ENCODE measurements around the gene SLC2A14.
"Not testable (repeated sequence)": the region's sequence is repeated elsewhere in the genome, so short reads cannot be mapped to it uniquely, and the experiment has no call there.

The SLC2A14 gene

GRCh38 chr12:7850099-7850498 lies 22.6 kb downstream of the SLC2A14 start:
- WGBS (ENCODE audit: insufficient coverage, insufficient read length), result no CpG with 5 or more reads among the region's 5 CpGs
- not testable (repeated sequence) for H3K27ac ChIP-seq (ENCODE audit: low read length); H3K27me3 ChIP-seq (ENCODE audit: control insufficient read depth, insufficient read depth, low read length); DNase-seq (ENCODE audit: low read depth, low spot score); H3K4me3 ChIP-seq (ENCODE audit: low read length); H3K9me3 ChIP-seq (ENCODE audit: control insufficient read depth, insufficient read depth, low read length); H3K36me3 ChIP-seq (ENCODE audit: control insufficient read depth, insufficient read depth, low read length); H3K4me1 ChIP-seq (ENCODE audit: control insufficient read depth, insufficient read depth, low read length)

- not testable (repeated sequence) for H3K27ac ChIP-seq (ENCODE audit: low read length); H3K36me3 ChIP-seq (ENCODE audit: control insufficient read depth, insufficient read depth, low read length); H3K27me3 ChIP-seq (ENCODE audit: control insufficient read depth, insufficient read depth, low read length); H3K4me3 ChIP-seq (ENCODE audit: low read length); DNase-seq (ENCODE audit: low read depth, low spot score); H3K9me3 ChIP-seq (ENCODE audit: control insufficient read depth, insufficient read depth, low read length); H3K4me1 ChIP-seq (ENCODE audit: control insufficient read depth, insufficient read depth, low read length)
- WGBS (ENCODE audit: insufficient coverage, insufficient read length), result no CpG with 5 or more reads among the region's 2 CpGs
Measured at GRCh38 chr12:7848098-7848422, 24.7 kb downstream of the SLC2A14 start.

GRCh38 chr12:7847226-7848097 lies 25.3 kb downstream of the SLC2A14 start:
- DNase-seq (ENCODE audit: low read depth, low spot score); H3K27ac ChIP-seq (ENCODE audit: low read length); H3K9me3 ChIP-seq (ENCODE audit: control insufficient read depth, insufficient read depth, low read length); H3K4me3 ChIP-seq (ENCODE audit: low read length); H3K27me3 ChIP-seq (ENCODE audit: control insufficient read depth, insufficient read depth, low read length); H3K4me1 ChIP-seq (ENCODE audit: control insufficient read depth, insufficient read depth, low read length); H3K36me3 ChIP-seq (ENCODE audit: control insufficient read depth, insufficient read depth, low read length): not testable (repeated sequence)
- WGBS (ENCODE audit: insufficient coverage, insufficient read length), result no CpG with 5 or more reads among the region's 4 CpGs

DNA sequence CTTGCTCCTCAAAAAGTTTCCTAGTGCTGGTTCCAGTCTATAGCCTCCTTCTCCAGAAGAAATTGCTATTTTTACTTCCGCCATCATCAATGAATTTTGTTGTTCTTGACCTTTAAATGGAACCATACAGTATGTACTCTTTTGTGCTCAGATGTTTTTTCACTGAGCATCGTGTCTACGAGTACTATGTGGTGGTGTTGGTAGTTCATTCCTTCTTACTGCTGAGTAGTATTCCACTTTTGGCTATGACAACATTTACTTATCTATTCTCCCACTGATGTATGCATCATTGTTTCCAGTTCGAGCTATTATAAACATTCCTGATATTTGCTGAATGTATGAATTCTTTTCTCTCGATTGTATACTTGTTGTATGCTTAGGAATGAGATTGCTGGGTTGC lies 28.6 kb downstream of the SLC2A14 start:
- DNase-seq (ENCODE audit: low read depth, low spot score), result no peak
- peaks cover 1% of the 10 kb centered on the region; the same call in 1 of the 2 replicates for H3K4me1 ChIP-seq (ENCODE audit: control insufficient read depth, insufficient read depth, low read length)
- no peaks in the 10 kb centered on the region for H3K36me3 ChIP-seq (ENCODE audit: control insufficient read depth, insufficient read depth, low read length)
- H3K9me3 ChIP-seq (ENCODE audit: control insufficient read depth, insufficient read depth, low read length), result no peaks in the 10 kb centered on the region
- no CpG with 5 or more reads among the region's 5 CpGs for WGBS (ENCODE audit: insufficient coverage, insufficient read length)
- H3K27ac ChIP-seq (ENCODE audit: low read length), result no peak overlapping the region
- H3K4me3 ChIP-seq (ENCODE audit: low read length), result no peak overlapping the region
- H3K27me3 ChIP-seq (ENCODE audit: control insufficient read depth, insufficient read depth, low read length), result no peaks in the 10 kb centered on the region

GRCh38 chr12:7843583-7843982 lies 29.1 kb downstream of the SLC2A14 start:
- H3K4me3 ChIP-seq (ENCODE audit: low read length); DNase-seq (ENCODE audit: low read depth, low spot score); H3K9me3 ChIP-seq (ENCODE audit: control insufficient read depth, insufficient read depth, low read length); H3K36me3 ChIP-seq (ENCODE audit: control insufficient read depth, insufficient read depth, low read length); H3K27me3 ChIP-seq (ENCODE audit: control insufficient read depth, insufficient read depth, low read length); H3K4me1 ChIP-seq (ENCODE audit: control insufficient read depth, insufficient read depth, low read length); H3K27ac ChIP-seq (ENCODE audit: low read length): not testable (repeated sequence)
- no CpG with 5 or more reads among the region's 9 CpGs for WGBS (ENCODE audit: insufficient coverage, insufficient read length)

GRCh38 chr12:7843149-7843548 lies 29.6 kb downstream of the SLC2A14 start:
- H3K4me1 ChIP-seq (ENCODE audit: control insufficient read depth, insufficient read depth, low read length); H3K27ac ChIP-seq (ENCODE audit: low read length); H3K4me3 ChIP-seq (ENCODE audit: low read length); H3K9me3 ChIP-seq (ENCODE audit: control insufficient read depth, insufficient read depth, low read length); DNase-seq (ENCODE audit: low read depth, low spot score); H3K36me3 ChIP-seq (ENCODE audit: control insufficient read depth, insufficient read depth, low read length); H3K27me3 ChIP-seq (ENCODE audit: control insufficient read depth, insufficient read depth, low read length): not testable (repeated sequence)
- WGBS (ENCODE audit: insufficient coverage, insufficient read length), result no CpG with 5 or more reads among the region's 8 CpGs

GRCh38 chr12:7842444-7842843 lies 30.3 kb downstream of the SLC2A14 start:
- not testable (repeated sequence) for H3K36me3 ChIP-seq (ENCODE audit: control insufficient read depth, insufficient read depth, low read length); H3K27me3 ChIP-seq (ENCODE audit: control insufficient read depth, insufficient read depth, low read length); H3K27ac ChIP-seq (ENCODE audit: low read length); H3K9me3 ChIP-seq (ENCODE audit: control insufficient read depth, insufficient read depth, low read length); H3K4me1 ChIP-seq (ENCODE audit: control insufficient read depth, insufficient read depth, low read length); H3K4me3 ChIP-seq (ENCODE audit: low read length); DNase-seq (ENCODE audit: low read depth, low spot score)
- WGBS (ENCODE audit: insufficient coverage, insufficient read length), result no CpG with 5 or more reads among the region's 9 CpGs

DNA sequence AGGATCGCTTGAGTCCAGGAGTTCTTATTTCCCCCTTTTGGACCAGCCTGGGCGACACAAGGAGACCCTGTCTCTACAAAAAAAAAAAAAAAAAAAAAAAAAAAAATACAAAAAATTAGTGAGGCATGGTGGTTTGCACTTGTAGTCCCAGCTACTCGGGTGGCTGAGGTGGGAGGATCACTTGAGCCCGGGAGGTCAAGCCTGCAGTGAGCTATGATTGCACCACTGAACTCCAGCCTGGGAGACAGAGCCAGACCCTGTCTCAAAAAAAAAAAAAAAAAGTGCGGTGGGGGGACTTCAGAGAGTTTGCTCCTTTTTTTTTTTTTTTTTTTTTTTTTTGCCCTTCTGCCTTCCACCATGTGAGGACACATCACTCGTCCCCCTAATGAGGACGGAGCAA lies 32.9 kb downstream of the SLC2A14 start:
- H3K27ac ChIP-seq (ENCODE audit: low read length); H3K36me3 ChIP-seq (ENCODE audit: control insufficient read depth, insufficient read depth, low read length); H3K4me3 ChIP-seq (ENCODE audit: low read length); DNase-seq (ENCODE audit: low read depth, low spot score); H3K4me1 ChIP-seq (ENCODE audit: control insufficient read depth, insufficient read depth, low read length); H3K27me3 ChIP-seq (ENCODE audit: control insufficient read depth, insufficient read depth, low read length); H3K9me3 ChIP-seq (ENCODE audit: control insufficient read depth, insufficient read depth, low read length): not testable (repeated sequence)
- no CpG with 5 or more reads among the region's 7 CpGs for WGBS (ENCODE audit: insufficient coverage, insufficient read length)

- H3K27me3 ChIP-seq (ENCODE audit: control insufficient read depth, insufficient read depth, low read length); DNase-seq (ENCODE audit: low read depth, low spot score); H3K4me1 ChIP-seq (ENCODE audit: control insufficient read depth, insufficient read depth, low read length); H3K9me3 ChIP-seq (ENCODE audit: control insufficient read depth, insufficient read depth, low read length); H3K4me3 ChIP-seq (ENCODE audit: low read length); H3K36me3 ChIP-seq (ENCODE audit: control insufficient read depth, insufficient read depth, low read length); H3K27ac ChIP-seq (ENCODE audit: low read length): not testable (repeated sequence)
- no CpG with 5 or more reads among the region's 10 CpGs for WGBS (ENCODE audit: insufficient coverage, insufficient read length)
Measured at GRCh38 chr12:7839226-7839625, 33.5 kb downstream of the SLC2A14 start.

DNA sequence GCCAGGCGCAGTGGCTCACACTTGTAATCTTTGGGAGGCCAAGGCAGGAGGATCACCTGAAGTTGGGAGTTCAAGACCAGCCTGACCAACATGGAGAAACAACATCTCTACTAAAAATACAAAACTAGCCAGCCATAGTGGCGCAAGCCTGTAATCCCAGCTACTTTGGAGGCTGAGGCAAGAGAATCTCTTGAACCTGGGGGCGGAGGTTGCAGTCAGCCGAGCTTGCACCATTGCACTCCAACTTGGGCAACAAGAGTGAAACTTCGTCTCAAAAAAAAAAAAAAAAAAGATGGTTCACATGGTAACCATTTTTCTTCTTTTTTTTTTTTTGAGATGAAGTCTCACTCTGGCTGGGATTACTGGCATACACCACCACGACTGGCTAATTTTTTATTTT lies 35.3 kb downstream of the SLC2A14 start:
- Histone ChIP-seq H3K36me3 (ENCODE audit: control insufficient read depth, insufficient read depth, low read length) (no peaks in the 10 kb centered on the region), H3K27me3 (ENCODE audit: control insufficient read depth, insufficient read depth, low read length) (no peaks in the 10 kb centered on the region), H3K9me3 (ENCODE audit: control insufficient read depth, insufficient read depth, low read length) (no peaks in the 10 kb centered on the region), H3K4me1 (ENCODE audit: control insufficient read depth, insufficient read depth, low read length) (no peaks in the 10 kb centered on the region), H3K27ac (ENCODE audit: low read length) (no peak overlapping the region), H3K4me3 (ENCODE audit: low read length) (no peak overlapping the region)
- no CpG with 5 or more reads among the region's 6 CpGs for WGBS (ENCODE audit: insufficient coverage, insufficient read length)
- no peak for DNase-seq (ENCODE audit: low read depth, low spot score)

DNA sequence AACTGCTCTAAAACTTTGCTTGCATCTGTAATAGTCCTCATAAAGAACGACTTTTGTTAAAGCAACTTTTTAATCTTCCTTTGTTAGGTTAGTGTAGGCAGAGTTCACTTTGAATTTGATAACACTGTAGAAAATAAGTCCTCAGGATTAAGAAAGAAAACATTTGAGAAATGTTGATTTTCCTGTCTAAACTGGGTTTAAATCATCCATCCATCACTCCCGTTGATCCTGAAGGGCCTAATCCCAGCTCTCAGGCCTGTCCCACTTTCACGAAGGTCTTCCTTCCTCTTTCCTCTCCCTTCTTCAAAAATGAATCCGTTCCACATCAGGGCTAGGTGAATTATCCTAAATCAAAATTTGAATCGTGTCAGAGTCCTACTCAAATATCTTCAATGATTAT lies 36.9 kb downstream of the SLC2A14 start:
- Histone ChIP-seq H3K9me3 (ENCODE audit: control insufficient read depth, insufficient read depth, low read length) (no peaks in the 10 kb centered on the region), H3K4me3 (ENCODE audit: low read length) (no peak overlapping the region), H3K27me3 (ENCODE audit: control insufficient read depth, insufficient read depth, low read length) (no peaks in the 10 kb centered on the region), H3K36me3 (ENCODE audit: control insufficient read depth, insufficient read depth, low read length) (no peaks in the 10 kb centered on the region), H3K4me1 (ENCODE audit: control insufficient read depth, insufficient read depth, low read length) (no peaks in the 10 kb centered on the region), H3K27ac (ENCODE audit: low read length) (no peak overlapping the region)
- no peak for DNase-seq (ENCODE audit: low read depth, low spot score)
- WGBS (ENCODE audit: insufficient coverage, insufficient read length), result no CpG with 5 or more reads among the region's 5 CpGs
